ENCODE measurements around the gene KLHL14. TPM values are rescaled to one million over a fixed set of nuclear protein-coding genes. Genes with fewer than 3 reads are reported as not detected.

Gene KLHL14
- total RNA-seq, 1 experiment from 2014 or later = not detected

GRCh38 chr18:32668956-32669355 lies 103.9 kb downstream of the KLHL14 start (continued):
- no peak for TF ChIP-seq SRF (IDR thresholded peaks at IDR 0.05; ENCODE audit: low read depth)
- no peak for TF ChIP-seq EZH2 (IDR thresholded peaks at IDR 0.05)
- no peak for TF ChIP-seq REST (IDR thresholded peaks at IDR 0.05; ENCODE audit: low read depth)
- TF ChIP-seq CEBPB (IDR thresholded peaks at IDR 0.05; ENCODE audit: low read depth) = no peak
- no peak for TF ChIP-seq CBX3 (IDR thresholded peaks at IDR 0.05; ENCODE audit: low read depth)
- no peak for TF ChIP-seq TCF7L2 (IDR thresholded peaks at IDR 0.05; ENCODE audit: borderline replicate concordance, extremely low read depth, insufficient read depth, insufficient read length)
- no peak for TF ChIP-seq ZNF274 (IDR thresholded peaks at IDR 0.05; ENCODE audit: low read depth, low read length)

- ChIA-PET POLR2A (no interaction called here), RAD21 (ENCODE audit: low non-redundant PET in 1 of 2, low total read pairs in 2 of 2, uncharacterized antibody in 2 of 2, unreplicated experiment in 2 of 2) (no interaction called here), CTCF (no interaction called here)
- H2AFZ ChIP-seq (ENCODE audit: low read depth, low read length, poor library complexity, severe bottlenecking) = no peak overlapping the region
- TF ChIP-seq ZBTB33 (IDR thresholded peaks at IDR 0.05; ENCODE audit: extremely low read depth, insufficient replicate concordance, low read length) (no peak), ATF3 (IDR thresholded peaks at IDR 0.05) (no peak), CTCF (IDR thresholded peaks at IDR 0.05 in 2 of 3, conservative IDR thresholded peaks at IDR 0.05 in 1 of 3; ENCODE audit: borderline replicate concordance in 1 of 3, insufficient read depth in 1 of 3, low read depth in 2 of 3, low read length in 2 of 3) (no peak), CEBPB (IDR thresholded peaks at IDR 0.05; ENCODE audit: low read depth) (no peak), SIN3A (IDR thresholded peaks at IDR 0.05; ENCODE audit: low read depth) (no peak), ZNF274 (IDR thresholded peaks at IDR 0.05; ENCODE audit: low read depth, low read length) (no peak)
- no peaks in the 10 kb centered on the region for H3K9me3 ChIP-seq (ENCODE audit: control insufficient read depth in 1 of 2, insufficient read depth in 1 of 2, low read depth in 1 of 2, low read length in 2 of 2)
- H4K20me1 ChIP-seq (ENCODE audit: insufficient read depth) = no peaks in the 10 kb centered on the region
- peaks cover 0 to 6% of the 10 kb centered on the region in 2 experiments; a peak in 2 of 4 replicates for H3K4me1 ChIP-seq (ENCODE audit: control insufficient read depth in 1 of 2, insufficient read depth in 2 of 2, low read length in 2 of 2)
- no peaks in the 10 kb centered on the region for H3K9me2 ChIP-seq (ENCODE audit: insufficient read depth)
- no peak overlapping the region for H3K27ac ChIP-seq (ENCODE audit: low read depth, low read length)
- intact Hi-C loops (cut with micrococcal nuclease) = loop anchor here (10.0 kb wide), 1 partner anchor 497 kb away; no protein-coding TSS in a partner anchor
- H3K4me2 ChIP-seq (ENCODE audit: low read length) = 0 out of 2 replicates have a peak overlapping the region, but pooled peaks have one; percentile 17
- no peak overlapping the region for H3K9ac ChIP-seq (ENCODE audit: low read length)
- ATAC-seq (peak; percentile 64), DNase-seq (ENCODE audit: low read depth, low spot score) (no peak)
- peaks cover 17% of the 10 kb centered on the region for H3K27me3 ChIP-seq (ENCODE audit: insufficient read depth, low read length)
- H3K79me2 ChIP-seq (ENCODE audit: insufficient read depth, low read length) = no peaks in the 10 kb centered on the region
- no peak overlapping the region for H3K4me3 ChIP-seq (replicated peaks in 1 of 2; ENCODE audit: low read depth in 1 of 2, low read length in 2 of 2)
- BruUV-seq (replicated peaks) = no TSS peak
- H3K36me3 ChIP-seq (ENCODE audit: control insufficient read depth in 1 of 2, insufficient read depth in 2 of 2, low read length in 2 of 2) = no peaks in the 10 kb centered on the region
Measured at GRCh38 chr18:32661486-32662299, 111.1 kb downstream of the KLHL14 start.
